PFSK-1 (cell line): ENCODE data around the gene CTAG1A.

Source experiments
- FOXP2 ChIP-seq: optimal IDR thresholded peaks from 2 replicates; pipeline ENCODE3; 2011; ENCODE audit warnings: borderline replicate concordance, control low read depth, inconsistent platforms; ENCODE audit not compliant: insufficient read depth; ENCODE audit errors: extremely low read length, extremely low read depth
- POLR2AphosphoS5 ChIP-seq: IDR thresholded peaks from 2 replicates; pipeline ENCODE4 v1.6.1; 2012; ENCODE audit warnings: low read depth, mild to moderate bottlenecking, control low read depth, low read length, moderate library complexity
- REST ChIP-seq, 2 experiments: IDR thresholded peaks; 2 replicates each; pipeline versions ENCODE4 v1.6.1 to v1.8.0; 2011 to 2012; ENCODE audit warnings: low read depth in 2 of 2, low read length in 2 of 2, control low read depth in 1 of 2, inconsistent platforms in 1 of 2, mild to moderate bottlenecking in 1 of 2, moderate library complexity in 1 of 2; ENCODE audit not compliant: insufficient read depth in 1 of 2
- SIN3A ChIP-seq: IDR thresholded peaks from 2 replicates; pipeline ENCODE4 v1.6.1; 2012; ENCODE audit warnings: mild to moderate bottlenecking, low read length, moderate library complexity, borderline replicate concordance; ENCODE audit not compliant: insufficient read depth
- TAF1 ChIP-seq: IDR thresholded peaks from 2 replicates; pipeline ENCODE4 v1.6.1; 2012; ENCODE audit warnings: low read length, control low read depth, borderline replicate concordance; ENCODE audit not compliant: insufficient read depth

The CTAG1A gene

DNA sequence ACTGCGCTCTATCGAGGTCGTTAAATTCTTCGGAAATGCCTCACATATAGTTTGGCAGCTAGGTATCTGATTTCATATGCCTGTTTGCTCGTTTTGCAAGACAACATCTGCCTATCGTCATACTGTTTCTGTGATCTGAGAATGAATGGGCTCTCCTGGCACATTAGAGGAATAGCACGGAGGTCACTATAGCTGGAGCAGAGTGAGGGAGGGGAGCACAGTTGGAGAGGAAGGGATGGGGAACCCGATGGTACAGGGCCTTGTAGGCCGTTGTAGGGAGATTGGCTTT is 37.0 kb upstream of the CTAG1A start:
- TF ChIP-seq TAF1: no peak
- TF ChIP-seq SIN3A: no peak
- no peak for TF ChIP-seq REST (IDR thresholded peaks at IDR 0.05; ENCODE audit: insufficient read depth in 1 of 2, low read depth in 2 of 2, low read length in 2 of 2)
- TF ChIP-seq POLR2AphosphoS5: no peak
- TF ChIP-seq FOXP2: no peak

DNA sequence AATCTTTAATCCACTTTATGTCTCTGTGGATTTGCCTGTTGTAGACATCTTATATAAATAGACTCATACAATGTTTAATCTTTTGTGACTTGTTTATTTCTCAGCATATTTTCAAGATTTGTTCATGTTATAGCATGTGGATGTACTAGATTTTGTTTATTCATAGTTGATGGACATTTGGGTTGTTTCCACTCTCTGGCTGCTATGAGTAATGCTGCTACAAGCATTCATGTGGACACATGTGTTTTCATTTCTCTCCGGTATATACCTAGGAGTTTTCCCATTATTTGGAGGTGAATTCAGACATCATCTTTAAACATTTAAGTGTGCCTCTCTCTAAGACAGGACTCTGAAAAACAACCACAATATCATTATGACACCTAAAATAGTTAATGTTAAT is 35.2 kb upstream of the CTAG1A start:
- no peak for TF ChIP-seq SIN3A
- no peak for TF ChIP-seq TAF1
- TF ChIP-seq POLR2AphosphoS5: no peak
- TF ChIP-seq FOXP2: no peak
- no peak for TF ChIP-seq REST (IDR thresholded peaks at IDR 0.05; ENCODE audit: insufficient read depth in 1 of 2, low read depth in 2 of 2, low read length in 2 of 2)

- TF ChIP-seq REST (IDR thresholded peaks at IDR 0.05; ENCODE audit: insufficient read depth in 1 of 2, low read depth in 2 of 2, low read length in 2 of 2) (no peak), FOXP2 (no peak), POLR2AphosphoS5 (no peak), SIN3A (no peak), TAF1 (no peak)
Measured at GRCh38 chrX:154592505-154592904, 7.6 kb downstream of the CTAG1A start.

DNA sequence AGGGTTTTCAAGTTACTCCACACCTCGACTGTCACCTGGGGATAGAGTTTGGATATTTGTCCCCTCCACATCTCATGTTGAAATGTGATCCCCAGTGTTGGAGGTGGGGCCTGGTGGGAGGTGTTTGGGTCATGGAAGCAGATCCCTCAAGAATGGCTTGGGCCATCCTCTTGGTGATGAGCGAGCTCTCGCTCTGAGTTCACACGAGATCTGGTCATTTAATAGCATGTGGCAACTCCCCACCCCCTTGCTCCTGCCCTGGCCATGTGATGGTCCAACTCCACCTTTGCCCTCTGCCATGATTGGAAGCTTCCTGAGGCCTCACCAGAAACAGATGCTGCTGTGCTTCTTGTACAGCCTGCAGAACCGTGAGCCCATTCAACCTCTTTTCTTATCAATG is 8.3 kb downstream of the CTAG1A start:
- TF ChIP-seq POLR2AphosphoS5 (no peak), FOXP2 (no peak), SIN3A (no peak), REST (IDR thresholded peaks at IDR 0.05; ENCODE audit: insufficient read depth in 1 of 2, low read depth in 2 of 2, low read length in 2 of 2) (no peak), TAF1 (no peak)

GRCh38 chrX:154594491-154594890 is 9.6 kb downstream of the CTAG1A start:
- TF ChIP-seq POLR2AphosphoS5 (no peak), FOXP2 (no peak)
